Panc1 (cell line): ENCODE measurements around the gene PFKM.

Experiments
- CTCF ChIP-seq: fragments of 450-650 bp; IDR thresholded peaks from 2 replicates; pipeline ENCODE4 v1.5.1; 2017; ENCODE audit warnings: mild to moderate bottlenecking
- POLR2AphosphoS5 ChIP-seq: IDR thresholded peaks from 2 replicates; pipeline ENCODE4 v1.6.1; 2012; ENCODE audit warnings: mild to moderate bottlenecking, low read depth, low read length, moderate library complexity
- SIN3A ChIP-seq: IDR thresholded peaks from 2 replicates; pipeline ENCODE4 v1.6.1; 2012; ENCODE audit warnings: low read depth, mild to moderate bottlenecking, low read length, moderate library complexity, borderline replicate concordance; ENCODE audit not compliant: insufficient read depth
- TCF7L2 ChIP-seq: IDR thresholded peaks from 2 replicates; pipeline ENCODE4 v1.6.1; 2011; ENCODE audit warnings: mild to moderate bottlenecking, low read depth, low read length, inconsistent platforms
- TF ChIP-seq, protein P1 (sequence below), 2 experiments: IDR thresholded peaks; 2 replicates each; pipeline ENCODE4 v1.6.1; 2011 to 2012; ENCODE audit warnings: low read depth in 2 of 2, control low read depth in 1 of 2, low read length in 1 of 2, mild to moderate bottlenecking in 1 of 2, moderate library complexity in 1 of 2; ENCODE audit not compliant: insufficient read depth in 1 of 2

- TF ChIP-seq CTCF (no peak), SIN3A (no peak), POLR2AphosphoS5 (no peak), TCF7L2 (no peak)
- TF ChIP-seq, protein P1, sequence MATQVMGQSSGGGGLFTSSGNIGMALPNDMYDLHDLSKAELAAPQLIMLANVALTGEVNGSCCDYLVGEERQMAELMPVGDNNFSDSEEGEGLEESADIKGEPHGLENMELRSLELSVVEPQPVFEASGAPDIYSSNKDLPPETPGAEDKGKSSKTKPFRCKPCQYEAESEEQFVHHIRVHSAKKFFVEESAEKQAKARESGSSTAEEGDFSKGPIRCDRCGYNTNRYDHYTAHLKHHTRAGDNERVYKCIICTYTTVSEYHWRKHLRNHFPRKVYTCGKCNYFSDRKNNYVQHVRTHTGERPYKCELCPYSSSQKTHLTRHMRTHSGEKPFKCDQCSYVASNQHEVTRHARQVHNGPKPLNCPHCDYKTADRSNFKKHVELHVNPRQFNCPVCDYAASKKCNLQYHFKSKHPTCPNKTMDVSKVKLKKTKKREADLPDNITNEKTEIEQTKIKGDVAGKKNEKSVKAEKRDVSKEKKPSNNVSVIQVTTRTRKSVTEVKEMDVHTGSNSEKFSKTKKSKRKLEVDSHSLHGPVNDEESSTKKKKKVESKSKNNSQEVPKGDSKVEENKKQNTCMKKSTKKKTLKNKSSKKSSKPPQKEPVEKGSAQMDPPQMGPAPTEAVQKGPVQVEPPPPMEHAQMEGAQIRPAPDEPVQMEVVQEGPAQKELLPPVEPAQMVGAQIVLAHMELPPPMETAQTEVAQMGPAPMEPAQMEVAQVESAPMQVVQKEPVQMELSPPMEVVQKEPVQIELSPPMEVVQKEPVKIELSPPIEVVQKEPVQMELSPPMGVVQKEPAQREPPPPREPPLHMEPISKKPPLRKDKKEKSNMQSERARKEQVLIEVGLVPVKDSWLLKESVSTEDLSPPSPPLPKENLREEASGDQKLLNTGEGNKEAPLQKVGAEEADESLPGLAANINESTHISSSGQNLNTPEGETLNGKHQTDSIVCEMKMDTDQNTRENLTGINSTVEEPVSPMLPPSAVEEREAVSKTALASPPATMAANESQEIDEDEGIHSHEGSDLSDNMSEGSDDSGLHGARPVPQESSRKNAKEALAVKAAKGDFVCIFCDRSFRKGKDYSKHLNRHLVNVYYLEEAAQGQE (IDR thresholded peaks at IDR 0.05; ENCODE audit: insufficient read depth in 1 of 2, low read depth in 2 of 2, low read length in 1 of 2): no peak
These were observed 44.1 kb downstream of the PFKM start for GRCh38 chr12:48163150-48163747.
